K562 (cell line): ENCODE data around the gene CDC42SE2. TPM values are rescaled to one million over a fixed set of nuclear protein-coding genes. Genes with fewer than 3 reads are reported as not detected.

Source experiments
- ATAC-seq: fragments of 200-7000 bp; cut with Tn5 transposase; 3 replicates; pipeline ENCODE4 v1.9.1; 2020; ENCODE audit warnings: moderate library complexity
- BruUV-seq: library from RNA; stranded (reverse); fragments of 400-500 nt; replicated peaks from 2 replicates; lab custom pipeline; 2021; lab: Mats Ljungman, UMichigan
- CTCF ChIA-PET: fragments of 300-600 bp; formaldehyde crosslinking; extraction: SDS; loops from one replicate; lab custom pipeline; 2021; ENCODE audit warnings: low intra/inter-chr PET ratio; lab: Yijun Ruan, JAX
- POLR2A ChIA-PET: fragments of 300-600, 350-650 bp; sonication (Branson Sonifier 250); formaldehyde crosslinking; extraction: SDS; loops from one replicate; lab custom pipeline; 2021; ENCODE audit warnings: antibody characterized with exemption, inconsistent platforms; lab: Yijun Ruan, JAX
- DNase-seq, 4 experiments: peaks; one replicate each; pipeline versions ENCODE4 v3.0.0 to v3.0.0-alpha.2; 2011 to 2018; ENCODE audit warnings: low spot score in 3 of 4, mixed read lengths in 3 of 4; ENCODE audit errors: extremely low read depth in 1 of 4
- FAIRE-seq: peaks from 2 replicates; lab custom pipeline; 2011; peaks lifted over from hg19 to GRCh38; lab: Jason Lieb, UNC
- H2AFZ ChIP-seq: 2 replicates; pipeline ENCODE4 v1.6.0; 2011; ENCODE audit warnings: low read depth, low read length, control low read depth, inconsistent platforms
- H3K27ac ChIP-seq: fragments of 200-600 bp; 3 replicates; pipeline ENCODE4 v1.8.0; 2011; ENCODE audit warnings: low read depth, mild to moderate bottlenecking, control low read depth, inconsistent platforms, low read length, moderate library complexity, mixed read lengths; ENCODE audit errors: extremely low read depth
- H3K27me3 ChIP-seq, 2 experiments: fragments of 300-600 bp in 1 of 2; 2 replicates in 1 of 2; 3 replicates in 1 of 2; pipeline versions ENCODE4 v1.6.0 to v1.8.0; 2011; ENCODE audit warnings: inconsistent platforms in 2 of 2, low read length in 2 of 2, mild to moderate bottlenecking in 1 of 2, mixed read lengths in 1 of 2, moderate library complexity in 1 of 2; ENCODE audit not compliant: control insufficient read depth in 2 of 2, insufficient read depth in 2 of 2
- H3K36me3 ChIP-seq: fragments of 300-600 bp; 3 replicates; pipeline ENCODE4 v1.8.0; 2011; ENCODE audit warnings: mild to moderate bottlenecking, low read length, inconsistent platforms; ENCODE audit not compliant: control insufficient read depth, insufficient read depth
- H3K4me1 ChIP-seq, 2 experiments: fragments of 200-600 bp in 1 of 2; replicated peaks in 1 of 2; 2 replicates in 1 of 2; 3 replicates in 1 of 2; pipeline versions ENCODE4 v1.5.1 to v1.8.0; 2011; ENCODE audit warnings: inconsistent platforms in 2 of 2, low read length in 2 of 2, mild to moderate bottlenecking in 1 of 2, mixed read lengths in 1 of 2, moderate library complexity in 1 of 2; ENCODE audit not compliant: control insufficient read depth in 2 of 2, insufficient read depth in 2 of 2
- H3K4me2 ChIP-seq: 2 replicates; pipeline ENCODE4 v1.6.1; 2011; ENCODE audit warnings: low read length, control low read depth, inconsistent platforms, mixed read lengths; ENCODE audit not compliant: insufficient read depth
- H3K4me3 ChIP-seq: fragments of 200-600 bp; sonication (generic), shearing (Covaris generic); 2 replicates; pipeline ENCODE4 v1.5.1; 2016; ENCODE audit warnings: control low read depth, inconsistent platforms
- H3K79me2 ChIP-seq: fragments of 200-600 bp; 3 replicates; pipeline ENCODE4 v1.8.0; 2011; ENCODE audit warnings: low read length, inconsistent platforms; ENCODE audit not compliant: control insufficient read depth, insufficient read depth
- H3K9ac ChIP-seq, 2 experiments: 2 replicates each; pipeline versions ENCODE4 v1.6.0 to v1.6.1; 2011; ENCODE audit warnings: low read depth in 2 of 2, low read length in 2 of 2, control low read depth in 1 of 2, inconsistent platforms in 1 of 2, mild to moderate bottlenecking in 1 of 2, mixed read lengths in 1 of 2; ENCODE audit not compliant: insufficient read depth in 1 of 2
- H3K9me1 ChIP-seq: one replicate; pipeline ENCODE4 v1.6.0; 2011; ENCODE audit warnings: inconsistent platforms, mild to moderate bottlenecking, low read length, moderate library complexity; ENCODE audit not compliant: control insufficient read depth, insufficient read depth
- H3K9me3 ChIP-seq: replicated peaks from 2 replicates; pipeline ENCODE4 v1.5.1; 2011; ENCODE audit warnings: low read depth, low read length, inconsistent platforms; ENCODE audit not compliant: control insufficient read depth, insufficient read depth
- H4K20me1 ChIP-seq: replicated peaks from 2 replicates; pipeline ENCODE4 v1.6.1; 2011; ENCODE audit warnings: low read length, inconsistent platforms, mixed read lengths; ENCODE audit not compliant: control insufficient read depth, insufficient read depth
- ATF3 ChIP-seq, 2 experiments: fragments of 450-650 bp in 1 of 2; sonication (generic) in 1 of 2; formaldehyde crosslinking in 1 of 2; IDR thresholded peaks in 1 of 2; conservative IDR thresholded peaks in 1 of 2; 2 replicates each; pipeline versions ENCODE4 v1.6.1 to v1.8.1; 2016 to 2023; ENCODE audit warnings: mild to moderate bottlenecking in 2 of 2, moderate library complexity in 2 of 2, inconsistent platforms in 1 of 2, missing genetic modification reagents in 1 of 2
- ATF7 ChIP-seq: fragments of 450-650 bp; IDR thresholded peaks from 2 replicates; pipeline ENCODE4 v1.7.1; 2014; ENCODE audit warnings: mild to moderate bottlenecking, moderate library complexity
- BMI1 ChIP-seq: fragments of 150-350 bp; IDR thresholded peaks from 2 replicates; pipeline ENCODE4 v1.6.1; 2014; ENCODE audit warnings: low read length
- MAX ChIP-seq: sonication (generic); formaldehyde crosslinking; IDR thresholded peaks from 2 replicates; pipeline ENCODE4 v1.9.0; 2022; ENCODE audit warnings: mild to moderate bottlenecking, missing genetic modification reagents
- SIX5 ChIP-seq, 2 experiments: IDR thresholded peaks; 2 replicates each; pipeline ENCODE4 v1.6.1; 2011; ENCODE audit warnings: low read length in 2 of 2, borderline replicate concordance in 1 of 2, low read depth in 1 of 2, mild to moderate bottlenecking in 1 of 2, moderate library complexity in 1 of 2; ENCODE audit not compliant: insufficient read depth in 1 of 2
- ZFPM2 ChIP-seq: fragments of 250-450 bp; sonication (Bioruptor Pico); IDR thresholded peaks from 2 replicates; pipeline ENCODE4 v1.5.1; 2022; ENCODE audit warnings: mild to moderate bottlenecking
- ZKSCAN1 ChIP-seq: fragments of 150-350 bp; IDR thresholded peaks from 2 replicates; pipeline ENCODE4 v1.6.1; 2016; ENCODE audit warnings: low read depth, low read length
- ZNF134 ChIP-seq: fragments of 250-450 bp; sonication (Bioruptor Pico); conservative IDR thresholded peaks from 2 replicates; pipeline ENCODE4 v1.4.0; 2020
- ZNF561 ChIP-seq: fragments of 450-650 bp; formaldehyde crosslinking; conservative IDR thresholded peaks from 2 replicates; pipeline ENCODE4 v1.4.0; 2020; ENCODE audit warnings: mild to moderate bottlenecking, moderate library complexity
- WGBS: fragments of 100-300 bp; shearing (Covaris generic); methylation state at CpG from one replicate; pipeline ENCODE4 v1.1.6; 2016; ENCODE audit warnings: low coverage, mixed read lengths; ENCODE audit not compliant: insufficient coverage; ENCODE audit errors: missing lambda C conversion rate; 5-methylcytosine and 5-hydroxymethylcytosine counted together
- in situ Hi-C: fragments of 300-500 bp; cut with MboI; formaldehyde crosslinking; loops from 4 replicates; pipeline ENCODE4 v1.15.0; 2018; ENCODE audit warnings: inconsistent platforms, mixed read lengths
- intact Hi-C: fragments of 100-400 bp; cut with micrococcal nuclease; formaldehyde crosslinking; loops from 2 replicates; pipeline ENCODE4 v1.14.2; 2022
- polyA plus RNA-seq, 8 experiments: library from polyadenylated mRNA; depleted of rRNA in 4 of 8; stranded (reverse) in 5 of 8; unstranded in 3 of 8; fragments of >200 nt; fragmentation: Nextera tagmentation in 2 of 8; fragmentation: Illumina TruSeq in 1 of 8; extraction: Ambion mirVana in 2 of 8; extraction: Trizol in 1 of 8; gene quantifications; 2 replicates each; pipeline versions ENCODE4 v1.2.1 to v1.2.3, GENCODE V29; 2011 to 2014; ENCODE audit warnings: inconsistent platforms in 1 of 8, missing spikeins in 1 of 8
- total RNA-seq, 7 experiments: library from RNA; depleted of rRNA in 6 of 7; stranded (reverse); fragments of >200 nt in 6 of 7; fragmentation: Illumina TruSeq in 2 of 7; extraction: Trizol in 2 of 7; gene quantifications; 2 replicates each; pipeline versions ENCODE4 v1.2.1 to v1.2.3, GENCODE V29; 2011 to 2021; ENCODE audit warnings: low replicate concordance in 1 of 7

Gene CDC42SE2
- total and polyA plus RNA-seq, 9 of the 15 experiments (the other 6 are each of a cell fraction or from before 2014, with no cell fraction given) = 24.8 to 44.3 (median 32.7) TPM

- 0 out of 4 replicates have a peak, but pooled peaks of 1 of the 2 experiments have one; percentile 26 for TF ChIP-seq SIX5 (IDR thresholded peaks at IDR 0.05; ENCODE audit: borderline replicate concordance in 1 of 2, insufficient read depth in 1 of 2, low read depth in 1 of 2, low read length in 2 of 2)
Observed at GRCh38 chr5:131230406-131230805, 33.4 kb upstream of the CDC42SE2 start (continued).

DNA sequence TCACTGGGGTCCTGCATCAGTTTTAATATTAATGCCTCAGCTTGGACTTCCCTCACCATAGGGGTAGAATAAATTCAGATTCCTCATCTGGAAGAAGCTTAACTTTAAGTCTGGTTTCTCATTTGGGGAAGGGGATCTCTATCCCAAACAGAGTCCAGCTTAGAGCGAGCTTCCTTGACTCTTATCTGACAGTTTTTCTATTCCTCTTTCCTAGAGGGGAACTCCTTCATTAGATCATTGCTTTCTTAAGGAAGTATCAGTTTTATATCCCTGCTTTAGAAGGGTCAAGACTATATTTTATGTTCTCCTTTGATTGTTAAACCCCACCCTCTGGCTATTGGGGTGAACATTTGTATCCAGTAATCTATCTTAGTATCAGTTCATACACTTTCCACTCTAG is 24.2 kb upstream of the CDC42SE2 start:
- H3K27me3 ChIP-seq = no peaks in the 10 kb centered on the region
- H3K9me1 ChIP-seq = no peaks in the 10 kb centered on the region
- no peak for DNase-seq
- POLR2A ChIA-PET = interaction anchor here (0.7 to 1.4 kb wide), 4 partner anchors 11 to 22 kb away, joined by 3 to 5 read pairs (median 4); no protein-coding TSS in a partner anchor
- H3K9ac ChIP-seq = no peak overlapping the region
- no peak for ATAC-seq
- CTCF ChIA-PET = no interaction called here
- TF ChIP-seq ZNF134 (CRISPR knock-in tag) (no peak), ZFPM2 (CRISPR knock-in tag) (no peak)
- in situ Hi-C loops = no loop called here
- no peak overlapping the region for H3K27ac ChIP-seq
- intact Hi-C loops = no loop called here
- no peaks in the 10 kb centered on the region for H3K36me3 ChIP-seq
- BruUV-seq = no TSS peak
- H3K4me2 ChIP-seq = no peak overlapping the region
- H2AFZ ChIP-seq = no peak overlapping the region
- H3K79me2 ChIP-seq = no peaks in the 10 kb centered on the region
- WGBS = 33% methylated on average over 1 of the region's 1 CpG
- no peaks in the 10 kb centered on the region for H3K9me3 ChIP-seq
- no peaks in the 10 kb centered on the region for H3K4me1 ChIP-seq
- no peaks in the 10 kb centered on the region for H4K20me1 ChIP-seq
- no peak for FAIRE-seq
- no peak overlapping the region for H3K4me3 ChIP-seq

- in situ Hi-C loops (no loop called here), intact Hi-C loops (no loop called here)
- H2AFZ ChIP-seq = no peak overlapping the region
- no peaks in the 10 kb centered on the region for H3K36me3 ChIP-seq
- H3K27ac ChIP-seq = no peak overlapping the region
- H3K27me3 ChIP-seq = no peaks in the 10 kb centered on the region
- H3K79me2 ChIP-seq = no peaks in the 10 kb centered on the region
- no peak for FAIRE-seq
- no peaks in the 10 kb centered on the region for H3K9me1 ChIP-seq
- no peak for DNase-seq
- CTCF ChIA-PET = no interaction called here
- H3K4me2 ChIP-seq = no peak overlapping the region
- H4K20me1 ChIP-seq = no peaks in the 10 kb centered on the region
- H3K4me3 ChIP-seq = no peak overlapping the region
- no TSS peak for BruUV-seq
- POLR2A ChIA-PET = no interaction called here
- H3K9me3 ChIP-seq = no peaks in the 10 kb centered on the region
- H3K4me1 ChIP-seq = no peaks in the 10 kb centered on the region
- no peak overlapping the region for H3K9ac ChIP-seq
- TF ChIP-seq ATF7 = no peak
- TF ChIP-seq BMI1 = no peak
- peak; percentile 42; the same call in 1 of the 2 replicates for TF ChIP-seq ATF3 (IDR thresholded peaks at IDR 0.05)
- no peak for TF ChIP-seq ATF3 (CRISPR knock-in tag; conservative IDR thresholded peaks at IDR 0.05)
- no peak for TF ChIP-seq MAX (CRISPR knock-in tag)
- TF ChIP-seq ZKSCAN1 = no peak
- no peak for TF ChIP-seq ZNF561 (CRISPR knock-in tag)
- ATAC-seq = no peak
Observed at GRCh38 chr5:131242728-131243255, 21.1 kb upstream of the CDC42SE2 start.
